ENCODE measurements around the gene ATG10.

ATG10 gene

GRCh38 chr5:82168294-82168693 is 196.5 kb downstream of the ATG10 start:
- DNase-seq, result no peak

GRCh38 chr5:82169892-82170291 is 198.1 kb downstream of the ATG10 start:
- no peak for DNase-seq

- peak; percentile 90 for DNase-seq
Observed at GRCh38 chr5:82174128-82174918, 202.5 kb downstream of the ATG10 start.

- no peak for DNase-seq
Observed at GRCh38 chr5:82174919-82175219, 203.0 kb downstream of the ATG10 start.

- DNase-seq, result no peak
Observed at GRCh38 chr5:82176115-82176814, 204.4 kb downstream of the ATG10 start.

- DNase-seq, result no peak
Observed at GRCh38 chr5:82178378-82178777, 206.6 kb downstream of the ATG10 start.

- no peak for DNase-seq
Observed at GRCh38 chr5:82182662-82183061, 210.8 kb downstream of the ATG10 start.

GRCh38 chr5:82183828-82184227 is 212.0 kb downstream of the ATG10 start:
- DNase-seq, result no peak

- DNase-seq, result no peak
Observed at GRCh38 chr5:82185851-82186250, 214.0 kb downstream of the ATG10 start.

- no peak for DNase-seq
Observed at GRCh38 chr5:82197550-82197949, 225.7 kb downstream of the ATG10 start.

- no peak for DNase-seq
Observed at GRCh38 chr5:82204567-82204966, 232.7 kb downstream of the ATG10 start.

GRCh38 chr5:82205005-82205404 is 233.2 kb downstream of the ATG10 start:
- no peak for DNase-seq

GRCh38 chr5:82208371-82208770 is 236.5 kb downstream of the ATG10 start:
- DNase-seq, result peak; percentile 71

- DNase-seq, result no peak
Observed at GRCh38 chr5:82211855-82212572, 240.2 kb downstream of the ATG10 start.

GRCh38 chr5:82217917-82218316 is 246.1 kb downstream of the ATG10 start:
- DNase-seq, result no peak

GRCh38 chr5:82218374-82219156 is 246.7 kb downstream of the ATG10 start:
- DNase-seq, result no peak

- no peak for DNase-seq
Observed at GRCh38 chr5:82221020-82221419, 249.2 kb downstream of the ATG10 start.

GRCh38 chr5:82222597-82223574 is 251.1 kb downstream of the ATG10 start:
- no peak for DNase-seq

GRCh38 chr5:82225525-82226172 is 253.8 kb downstream of the ATG10 start:
- DNase-seq, result peak; percentile 80

- no peak for DNase-seq
Observed at GRCh38 chr5:82234885-82235284, 263.1 kb downstream of the ATG10 start.

GRCh38 chr5:82244151-82244550 is 272.3 kb downstream of the ATG10 start:
- no peak for DNase-seq
